Gastrocnemius medialis (tissue), 4 donors: ENCODE measurements around the gene KATNB1. TPM values are rescaled to one million over a fixed set of nuclear protein-coding genes. Genes with fewer than 3 reads are reported as not detected.

Experiments used
- ATAC-seq, 2 donors: fragments of 150-250 bp; one replicate each; pipeline ENCODE4 v1.9.1; 2016
- DNase-seq, 2 donors: peaks; one replicate each; pipeline ENCODE4 v3.0.0-alpha.2; 2019
- H3K27ac ChIP-seq, 4 donors: fragments of 200-600 bp; sonication (generic); 1 replicate in 1 of 4; 2 replicates in 3 of 4; pipeline ENCODE4 v1.5.1; 2016 to 2018; ENCODE audit warnings: mild to moderate bottlenecking in 2 of 4, moderate library complexity in 1 of 4
- H3K27me3 ChIP-seq, 3 donors: fragments of 200-600 bp; sonication (generic) in 2 of 3; 1 replicate in 1 of 3; 2 replicates in 2 of 3; pipeline versions ENCODE4 v1.5.1 to v1.6.0; 2016 to 2019; ENCODE audit warnings: mild to moderate bottlenecking in 1 of 3, moderate library complexity in 1 of 3
- H3K36me3 ChIP-seq, 2 donors: fragments of 200-600 bp; sonication (generic) in 1 of 2; one replicate each; pipeline ENCODE4 v1.5.1; 2017 to 2018
- H3K4me1 ChIP-seq, 2 donors: fragments of 200-600 bp; sonication (generic) in 1 of 2; one replicate each; pipeline ENCODE4 v1.5.1; 2016 to 2017; ENCODE audit warnings: mild to moderate bottlenecking in 2 of 2
- H3K4me3 ChIP-seq, 4 donors: fragments of 200-600 bp; sonication (generic) in 3 of 4; 1 replicate in 1 of 4; 2 replicates in 3 of 4; pipeline ENCODE4 v1.5.1; 2016 to 2019; ENCODE audit warnings: mild to moderate bottlenecking in 2 of 4
- H3K9me3 ChIP-seq, 3 donors: fragments of 200-600 bp; sonication (generic) in 2 of 3; 1 replicate in 1 of 3; 2 replicates in 2 of 3; pipeline ENCODE4 v1.5.1; 2016 to 2019
- CTCF ChIP-seq, 5 experiments: fragments of 450-650 bp in 3 of 5; fragments of 200-600 bp in 2 of 5; sonication (generic) in 2 of 5; IDR thresholded peaks in 4 of 5; conservative IDR thresholded peaks in 1 of 5; 1 replicate in 4 of 5; 2 replicates in 1 of 5; pipeline ENCODE4 v1.5.1; 2016 to 2019; ENCODE audit warnings: antibody characterized with exemption in 5 of 5, mild to moderate bottlenecking in 3 of 5, moderate library complexity in 3 of 5
- POLR2A ChIP-seq, 2 donors: fragments of 450-650 bp; IDR thresholded peaks; one replicate each; pipeline ENCODE4 v1.6.1; 2017; ENCODE audit warnings: antibody characterized with exemption in 2 of 2, mild to moderate bottlenecking in 2 of 2, moderate library complexity in 2 of 2
- in situ Hi-C, 4 donors: fragments of 200-750 bp; cut with MboI; loops; one replicate each; pipeline versions ENCODE4 v1.15.0 to v1.8.0; 2017; ENCODE audit warnings: low sequenced_read_pairs in 4 of 4
- intact Hi-C: fragments of 100-400 bp; cut with DNase I; formaldehyde crosslinking; loops from one replicate; pipeline ENCODE4 v1.15.1; 2023; ENCODE audit warnings: low total_unique reads
- total RNA-seq, 4 donors: library from RNA; depleted of rRNA; stranded (reverse); fragments of >200 nt; gene quantifications; one replicate each; pipeline versions ENCODE4 v1.1.0 to v1.2.3, GENCODE V29; 2016

The KATNB1 gene
- total RNA-seq, 4 donors from 2014 or later, result 10.7 to 18.0 (median 14.2) TPM

- H3K36me3 ChIP-seq, result no peaks in the 10 kb centered on the region
- H3K27ac ChIP-seq, result no peak overlapping the region
- peaks cover 18 to 24% of the 10 kb centered on the region in 2 donors for H3K4me1 ChIP-seq
- in situ Hi-C loops (no loop called here), intact Hi-C loops (no loop called here)
- ATAC-seq (no peak), DNase-seq (no peak)
- H3K4me3 ChIP-seq, result no peak overlapping the region
- no peaks in the 10 kb centered on the region for H3K9me3 ChIP-seq
- no peak for TF ChIP-seq CTCF (IDR thresholded peaks at IDR 0.05 in 4 of 5, conservative IDR thresholded peaks at IDR 0.05 in 1 of 5)
- no peak for TF ChIP-seq POLR2A (IDR thresholded peaks at IDR 0.05)
- no peaks in the 10 kb centered on the region for H3K27me3 ChIP-seq
Measured at GRCh38 chr16:57785385-57785784, 49.8 kb downstream of the KATNB1 start.

- no peak for DNase-seq
- intact Hi-C loops, result no loop called here
- H3K27ac ChIP-seq, result peak overlapping the region in 2 of 4 donors; percentile 85 to 89
Measured at GRCh38 chr16:57785924-57786323, 50.4 kb downstream of the KATNB1 start.

GRCh38 chr16:57786632-57787518 lies 51.3 kb downstream of the KATNB1 start:
- Histone ChIP-seq H3K36me3 (no peaks in the 10 kb centered on the region), H3K4me3 (no peak overlapping the region), H3K27ac (peak overlapping the region; percentile 60 to 89 (median 74)), H3K9me3 (no peaks in the 10 kb centered on the region), H3K27me3 (no peaks in the 10 kb centered on the region), H3K4me1 (peaks cover 32 to 38% of the 10 kb centered on the region in 2 donors)
- in situ Hi-C loops, result no loop called here
- ATAC-seq (peak; percentile 54 to 84), DNase-seq (peak; percentile 77 to 88)
- peak in 1 of 2 donors; percentile 38 for TF ChIP-seq POLR2A (IDR thresholded peaks at IDR 0.05)
- TF ChIP-seq CTCF (IDR thresholded peaks at IDR 0.05 in 4 of 5, conservative IDR thresholded peaks at IDR 0.05 in 1 of 5), result no peak
- intact Hi-C loops, result loop anchor here (1.0 kb wide), 1 partner anchor 29 kb away; no protein-coding TSS in a partner anchor

More at GRCh38 chr16:57785924-57786323, 50.4 kb downstream of the KATNB1 start:
- no peaks in the 10 kb centered on the region for H3K36me3 ChIP-seq
- H3K4me3 ChIP-seq, result no peak overlapping the region
- TF ChIP-seq CTCF (IDR thresholded peaks at IDR 0.05 in 4 of 5, conservative IDR thresholded peaks at IDR 0.05 in 1 of 5) (no peak), POLR2A (IDR thresholded peaks at IDR 0.05) (no peak)
- in situ Hi-C loops, result no loop called here
- H3K4me1 ChIP-seq, result peaks cover 23 to 30% of the 10 kb centered on the region in 2 donors
- no peaks in the 10 kb centered on the region for H3K27me3 ChIP-seq
- no peaks in the 10 kb centered on the region for H3K9me3 ChIP-seq
- no peak for ATAC-seq

- Histone ChIP-seq H3K9me3 (no peaks in the 10 kb centered on the region), H3K4me1 (peaks cover 38 to 42% of the 10 kb centered on the region in 2 donors), H3K27me3 (no peaks in the 10 kb centered on the region), H3K4me3 (no peak overlapping the region), H3K36me3 (no peaks in the 10 kb centered on the region), H3K27ac (peak overlapping the region; percentile 60 to 89 (median 74))
- in situ Hi-C loops (no loop called here), intact Hi-C loops (loop anchor here (1.0 kb wide), 1 partner anchor 29 kb away; no protein-coding TSS in a partner anchor)
- peak in 1 of 2 donors; percentile 2 for ATAC-seq
- DNase-seq, result no peak
- no peak for TF ChIP-seq POLR2A (IDR thresholded peaks at IDR 0.05)
- no peak for TF ChIP-seq CTCF (IDR thresholded peaks at IDR 0.05 in 4 of 5, conservative IDR thresholded peaks at IDR 0.05 in 1 of 5)
Measured at GRCh38 chr16:57787519-57787905, 51.9 kb downstream of the KATNB1 start.
